Stimulated activated CD4-positive, alpha-beta T cell treated with anti-CD3 and anti-CD28 coated beads, TNF-alpha, amount 100 ng/mL, for 48 hours (primary cell): ENCODE measurements around the gene LCK.

Experiments
- DNase-seq, 3 donors: peaks; one replicate each; pipeline ENCODE4 v3.0.0-alpha.2; 2020; ENCODE audit warnings: low read depth in 3 of 3

LCK gene

DNA sequence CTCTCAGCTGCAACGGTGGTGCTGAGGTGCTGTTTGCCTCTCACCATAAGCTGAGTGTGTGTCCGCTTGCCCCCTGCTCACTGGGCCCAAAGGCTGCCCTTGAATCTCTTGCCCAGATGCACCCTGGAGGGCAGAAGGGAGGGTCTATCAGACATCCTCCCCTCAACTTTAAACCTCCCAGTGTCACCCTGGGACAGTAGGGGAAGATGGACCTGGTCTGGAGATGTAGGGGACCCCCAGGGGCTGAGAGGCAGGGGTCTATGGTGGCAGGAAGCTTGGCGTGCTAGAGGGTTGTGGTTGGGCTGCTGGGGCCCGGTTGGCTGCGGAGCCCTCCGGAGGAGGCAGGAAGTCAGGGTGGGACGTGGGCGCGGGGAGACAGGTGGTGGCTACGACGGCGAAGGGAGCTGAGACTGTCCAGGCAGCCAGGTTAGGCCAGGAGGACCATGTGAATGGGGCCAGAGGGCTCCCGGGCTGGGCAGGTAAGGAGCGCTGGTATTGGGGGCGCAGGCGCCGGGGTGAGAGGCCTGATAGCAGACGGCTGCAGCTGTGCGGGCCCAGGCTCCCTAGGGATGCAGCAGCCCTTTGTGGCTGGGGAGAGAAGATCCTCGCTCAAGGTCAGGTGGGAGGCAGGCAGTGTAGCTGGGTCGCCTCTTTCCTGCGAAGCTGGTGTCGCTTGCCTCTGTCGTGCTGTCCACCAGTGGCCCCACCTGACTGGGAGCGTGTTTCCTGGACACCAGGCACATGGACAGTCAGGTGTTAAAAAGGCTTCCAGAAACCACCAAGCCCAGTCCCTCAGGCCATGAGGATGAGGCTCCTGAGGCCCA, at the start of gene LCK:
TSS of gene LCK (plus strand) at position 373 of the 824 bp plus-strand sequence. CDS start 23,065 bp downstream, outside the sequence.
- DNase-seq: peak in 2 of 3 donors; percentile 53 to 61

DNA sequence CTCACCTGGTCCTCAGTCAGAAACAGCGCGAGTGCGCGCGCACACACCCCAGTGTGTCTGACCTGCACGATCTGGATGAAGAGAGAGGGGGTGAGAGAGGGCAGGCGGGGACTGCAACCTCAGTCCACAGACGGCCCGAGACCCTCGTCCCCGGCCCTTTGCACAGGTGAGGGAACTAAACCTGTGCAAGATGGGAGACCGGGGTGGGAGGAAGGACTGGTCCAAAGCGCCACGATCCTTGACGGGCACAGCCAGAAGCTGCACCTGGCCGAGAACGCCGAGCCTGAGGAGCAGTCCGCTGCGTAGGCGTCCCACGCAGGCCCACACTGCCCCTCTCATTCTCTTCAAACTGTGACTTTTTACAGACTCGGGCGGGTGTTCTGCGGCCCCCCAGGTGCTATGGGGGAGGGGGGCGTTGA, 46.1 kb upstream of the LCK start:
- DNase-seq: no peak

DNA sequence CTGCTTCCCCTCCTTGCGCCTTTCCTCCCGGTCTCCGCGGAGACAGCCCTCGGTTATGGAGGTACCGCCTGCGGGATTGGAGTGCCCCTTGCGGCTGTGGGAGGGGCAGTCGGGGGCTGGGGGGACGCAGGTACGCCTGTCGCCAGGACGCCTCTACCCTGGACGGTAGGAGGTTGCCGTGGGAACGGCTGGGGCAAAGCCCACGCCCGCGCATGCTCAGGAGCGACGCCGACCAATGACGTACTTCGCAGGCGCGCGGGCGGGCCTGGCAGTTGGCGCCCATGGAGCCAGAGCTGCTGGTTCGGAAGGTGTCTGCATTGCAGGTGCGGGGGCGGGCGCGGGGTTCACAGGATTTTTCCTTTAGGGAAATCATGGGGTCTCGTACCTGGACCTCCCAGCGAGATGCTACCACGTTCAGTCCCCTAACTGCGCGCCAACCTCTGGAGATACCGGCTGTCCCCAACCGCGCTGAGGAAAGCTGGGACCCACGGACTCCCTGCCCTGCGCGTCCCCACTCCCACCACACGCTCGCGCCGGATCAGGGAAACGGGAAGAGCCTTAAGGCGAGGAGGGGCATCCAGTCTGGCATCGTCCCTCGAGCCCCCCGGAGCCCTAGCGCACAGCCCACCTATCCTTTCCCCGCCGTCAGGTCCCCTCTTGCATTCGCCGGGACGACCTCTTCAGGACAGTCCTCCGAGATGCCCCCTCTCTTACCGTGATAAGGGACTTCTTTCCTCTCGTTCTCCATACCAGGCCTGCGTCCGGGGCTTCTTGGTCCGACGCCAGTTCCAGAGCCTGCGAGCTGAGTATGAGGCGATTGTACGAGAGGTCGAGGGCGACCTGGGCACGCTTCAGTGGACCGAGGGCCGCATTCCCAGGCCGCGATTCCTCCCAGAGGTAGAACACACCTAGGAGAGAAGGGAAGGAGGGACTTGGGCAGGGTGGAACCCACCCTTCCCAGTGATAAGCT, 45.4 kb upstream of the LCK start, which contains the start of gene IQCC:
TSS of gene IQCC (plus strand) at position 271 of the 970 bp plus-strand sequence. CDS start at position 282, 11 bp downstream.
- DNase-seq: peak; percentile 73 to 87 (median 73)

DNA sequence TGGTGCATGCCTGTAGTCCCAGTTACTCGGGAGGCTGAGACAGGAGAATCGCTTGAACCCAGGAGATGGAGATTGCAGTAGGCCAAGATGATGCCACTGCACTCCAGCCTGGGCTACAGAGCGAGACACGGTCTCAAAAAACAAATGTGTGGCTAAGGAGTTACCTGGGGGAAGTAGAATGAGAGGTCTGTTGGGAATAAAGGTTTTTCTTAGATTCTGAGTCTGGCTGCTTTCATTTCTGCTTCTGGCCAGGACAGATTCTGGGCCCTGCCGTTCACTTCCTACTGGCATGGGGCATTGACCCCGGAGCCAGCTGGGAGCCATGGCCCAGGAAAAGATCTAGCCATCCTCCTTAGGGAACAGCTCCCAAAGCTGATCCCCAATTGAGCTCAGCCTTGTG, 42.6 kb upstream of the LCK start:
- no peak for DNase-seq

DNA sequence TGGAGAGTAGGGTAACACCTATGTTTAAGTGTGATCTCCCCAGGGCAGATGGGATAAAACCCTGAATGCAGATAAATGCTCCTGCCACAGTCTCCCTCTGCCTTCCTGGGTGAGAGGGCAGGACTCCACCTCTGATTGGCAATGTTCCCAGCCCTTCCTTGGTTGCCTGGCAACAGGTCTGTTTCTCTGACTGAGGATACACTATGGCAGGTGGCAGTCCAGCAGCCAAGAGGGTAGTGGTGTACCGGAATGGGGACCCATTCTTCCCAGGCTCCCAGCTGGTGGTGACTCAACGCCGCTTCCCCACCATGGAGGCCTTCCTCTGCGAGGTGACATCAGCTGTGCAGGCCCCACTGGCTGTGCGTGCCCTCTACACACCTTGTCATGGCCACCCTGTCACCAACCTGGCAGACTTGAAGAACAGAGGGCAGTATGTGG, 42.2 kb upstream of the LCK start, which contains the start of gene DCDC2B:
TSS of gene DCDC2B (plus strand) at position 199 of the 438 bp plus-strand sequence. CDS start at position 204, 5 bp downstream.
- no peak for DNase-seq

DNA sequence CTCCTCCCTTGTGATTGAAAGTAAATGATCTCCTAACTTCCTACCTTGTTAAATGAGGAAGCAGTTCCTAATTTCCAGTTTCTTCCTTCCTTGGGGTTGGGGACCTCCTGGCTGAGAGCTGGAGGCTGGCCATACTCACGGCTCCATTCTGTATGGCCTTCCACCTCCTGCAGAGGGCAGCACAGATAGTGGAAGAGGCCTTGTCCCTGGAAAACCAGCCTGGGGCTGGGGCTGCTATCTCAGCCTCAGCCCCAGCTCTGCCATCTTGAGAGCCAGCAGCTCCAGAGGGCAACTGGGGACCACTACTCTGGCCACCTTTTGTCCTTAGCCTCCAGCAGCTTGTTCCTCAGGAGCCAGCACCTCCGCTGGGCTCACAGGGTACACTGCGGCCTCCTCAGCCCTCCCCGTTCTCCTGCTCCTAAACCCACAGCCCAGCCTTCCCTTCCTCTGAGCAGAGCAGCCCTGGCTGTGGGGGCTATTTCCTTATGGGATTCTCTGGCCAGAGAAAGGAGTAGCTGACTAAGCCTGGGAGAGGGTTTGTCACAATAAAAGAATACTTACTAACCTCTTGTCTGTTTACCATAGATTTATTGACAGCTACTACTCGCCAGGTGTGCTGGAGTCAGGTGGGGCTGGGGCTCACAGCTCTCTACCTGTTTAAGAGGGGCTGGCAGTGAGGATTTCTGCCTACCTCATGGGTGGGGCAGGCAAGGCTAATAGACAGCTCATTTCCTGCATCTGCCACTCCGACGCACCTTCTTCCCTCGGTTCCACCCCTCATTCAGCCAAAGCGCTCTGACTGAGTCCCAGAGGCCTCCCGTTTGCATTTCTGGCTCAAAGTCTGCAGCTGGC, 35.2 kb upstream of the LCK start:
- peak in 2 of 3 donors; percentile 32 to 55 for DNase-seq

DNA sequence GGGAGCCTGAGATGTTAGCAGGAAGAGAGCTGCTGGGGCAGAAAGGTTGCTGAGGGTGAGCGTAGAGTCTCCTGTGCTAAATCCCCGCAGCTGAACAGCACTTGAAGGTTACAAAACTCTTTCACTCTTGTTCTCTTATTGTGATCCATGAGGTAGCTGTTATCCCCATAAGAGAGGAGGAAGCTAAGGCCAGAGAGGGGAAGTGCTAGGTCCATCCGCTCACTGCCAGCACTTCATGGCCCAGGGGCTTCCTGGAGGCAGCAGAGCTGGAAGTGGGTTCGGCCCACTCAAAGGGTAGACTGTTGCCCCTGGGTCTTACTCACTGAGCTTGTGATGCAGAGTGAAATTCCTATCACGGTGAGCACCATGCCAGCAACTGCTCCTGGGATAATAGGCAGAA, 34.5 kb upstream of the LCK start:
- DNase-seq: no peak

DNA sequence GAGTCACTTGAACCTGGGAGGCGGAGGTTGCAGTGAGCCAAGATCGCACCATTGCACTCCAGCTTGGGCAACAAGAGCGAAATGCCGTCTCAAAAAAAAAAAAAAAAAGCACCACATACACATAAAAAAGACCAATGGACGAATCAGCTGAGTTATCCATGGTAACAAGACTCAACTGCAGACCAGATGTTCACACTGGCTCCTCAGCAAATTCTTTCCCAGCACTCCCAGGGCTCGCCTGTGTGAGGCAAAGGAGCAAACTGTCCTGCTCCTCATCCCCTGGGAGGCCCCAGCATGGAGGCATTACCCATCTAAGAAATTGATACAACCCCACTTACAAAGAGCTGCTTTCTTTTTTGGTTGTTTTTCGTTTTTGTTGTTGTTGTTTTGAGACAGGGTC, 32.0 kb upstream of the LCK start:
- no peak for DNase-seq

DNA sequence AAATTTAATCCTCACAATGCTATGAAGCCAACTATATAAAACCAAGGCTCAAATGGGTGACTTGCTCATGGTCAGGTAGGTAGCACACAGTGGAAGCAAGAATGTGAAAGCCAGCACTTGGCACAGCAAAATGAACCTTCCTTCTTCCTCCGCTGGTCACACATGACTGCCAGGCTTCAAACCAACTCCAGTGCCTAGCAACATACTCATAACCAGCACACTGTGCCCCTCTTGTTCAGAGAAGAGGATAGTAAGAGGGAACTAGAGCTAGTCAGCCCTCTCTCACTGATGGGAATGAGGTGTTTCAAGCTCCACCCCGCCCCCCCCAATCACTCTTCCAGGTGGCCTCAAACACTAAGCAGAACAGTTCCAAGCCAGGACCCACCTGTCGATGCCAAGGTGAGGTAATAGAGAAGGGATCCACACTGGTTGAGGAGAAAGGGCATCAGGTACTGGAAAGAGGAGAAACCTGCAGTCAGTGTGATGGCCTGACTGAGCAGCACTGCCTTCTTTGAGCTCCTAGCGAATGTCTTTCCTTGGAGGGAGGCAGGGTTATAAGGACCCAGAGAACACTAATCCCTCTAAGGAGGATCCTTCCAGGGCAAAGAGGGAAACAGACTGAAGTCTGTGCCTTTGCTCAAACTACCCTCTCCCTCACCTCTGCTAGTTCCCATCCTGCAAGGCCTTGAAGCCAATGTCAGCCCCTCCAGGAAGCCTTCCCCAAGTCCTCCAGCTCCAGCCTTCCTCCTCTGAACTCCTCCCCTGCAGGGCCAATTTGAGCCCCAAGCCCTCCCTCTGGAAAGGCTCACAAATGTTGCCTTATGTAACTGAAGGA, 30.1 kb upstream of the LCK start:
- no peak for DNase-seq

DNA sequence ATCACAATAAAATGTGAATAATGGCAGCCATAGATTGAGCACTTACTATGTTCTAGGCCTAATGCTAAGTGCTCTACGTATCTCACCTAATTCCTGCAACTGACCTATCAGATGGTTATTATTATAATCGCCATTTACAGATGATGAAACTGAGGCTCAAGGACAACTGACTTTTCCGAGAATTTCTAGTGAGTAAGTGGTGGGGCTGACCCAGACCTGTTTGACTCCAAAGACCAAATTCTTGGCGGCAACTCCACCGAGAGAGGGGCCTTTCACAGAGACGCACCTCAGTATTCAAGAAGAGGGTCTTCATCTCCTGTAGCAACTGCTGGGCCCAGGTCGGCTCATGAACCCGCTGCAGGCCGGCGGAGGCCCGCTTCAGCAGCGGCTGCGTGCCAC, 29.5 kb upstream of the LCK start:
- DNase-seq: no peak

DNA sequence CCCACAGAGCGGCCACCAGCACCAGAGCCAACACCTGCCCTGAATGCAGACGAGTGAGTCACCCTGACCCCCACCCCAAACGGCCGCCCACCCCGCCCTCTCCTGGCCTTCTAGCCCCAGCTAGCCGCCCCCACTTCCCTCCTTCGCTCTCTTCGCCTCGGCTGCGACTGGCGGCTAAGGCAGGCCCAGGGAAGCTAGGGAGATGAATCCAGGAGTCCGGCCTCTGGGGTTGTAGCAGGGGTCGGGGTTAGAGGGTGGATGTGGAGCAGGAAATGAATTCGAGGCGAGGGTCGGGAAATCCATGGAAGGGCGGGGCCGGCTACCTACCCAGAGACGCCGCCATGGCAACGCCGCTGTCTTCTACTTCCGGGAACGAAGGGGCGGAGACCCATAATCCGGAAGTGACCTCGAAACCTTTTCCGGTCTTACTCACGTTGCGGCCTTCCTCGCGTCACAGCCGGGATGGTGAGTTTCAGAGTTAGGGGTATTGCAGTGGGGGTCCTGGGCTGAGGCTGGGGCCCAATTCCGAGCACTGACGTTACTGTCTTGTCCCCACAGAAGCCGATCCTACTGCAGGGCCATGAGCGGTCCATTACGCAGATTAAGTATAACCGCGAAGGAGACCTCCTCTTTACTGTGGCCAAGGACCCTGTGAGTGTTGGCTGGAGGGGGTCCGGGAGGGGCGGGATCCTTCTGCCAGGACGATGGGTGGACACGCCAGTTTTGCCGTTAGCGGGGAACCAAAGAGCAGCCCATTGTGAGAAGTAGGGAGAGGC, 28.9 kb upstream of the LCK start, which contains the start of the genes EIF3I and TMEM234:
TSS of gene EIF3I (plus strand) at position 428 of the 776 bp plus-strand sequence. CDS start at position 463, 35 bp downstream.
TSS of gene TMEM234 (minus strand) at position 374 of the 776 bp plus-strand sequence. CDS start at position 343, 31 bp downstream.
- DNase-seq: peak; percentile 74 to 88 (median 85)

DNA sequence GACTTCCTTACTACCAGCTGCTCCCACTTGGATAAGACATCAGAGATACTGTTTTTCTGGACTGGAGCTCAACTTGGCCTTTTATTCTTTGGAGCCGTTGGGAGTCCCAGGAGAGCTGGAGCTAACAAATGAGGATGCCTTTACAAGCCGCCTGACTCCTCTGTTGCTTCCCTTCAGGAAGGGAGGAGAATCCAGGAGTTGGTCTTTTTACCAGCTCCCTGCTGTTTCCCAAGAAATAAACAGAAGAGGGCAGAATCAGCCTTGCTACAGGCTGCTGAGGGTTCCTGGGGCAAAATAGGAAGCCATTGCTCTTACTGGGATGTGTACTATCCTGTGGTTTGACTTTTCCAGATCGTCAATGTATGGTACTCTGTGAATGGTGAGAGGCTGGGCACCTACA, 27.4 kb upstream of the LCK start:
- no peak for DNase-seq

DNA sequence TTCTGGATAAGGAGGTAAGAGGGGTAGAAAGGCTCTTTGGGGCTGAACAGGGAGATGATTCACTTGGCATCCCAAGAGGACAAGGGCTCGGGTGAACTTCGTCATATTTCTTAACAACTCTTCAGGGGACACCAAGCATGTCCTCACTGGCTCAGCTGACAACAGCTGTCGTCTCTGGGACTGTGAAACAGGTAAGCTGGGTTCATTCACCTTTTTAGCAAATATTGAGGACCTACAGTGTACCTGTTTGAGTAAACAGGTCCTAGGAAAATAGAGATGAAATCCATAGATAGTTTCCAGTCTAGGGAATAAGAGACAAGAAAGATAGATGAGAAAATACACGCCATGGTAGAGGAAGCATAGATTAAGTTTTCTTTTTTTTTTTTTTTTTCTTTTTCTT, 26.8 kb upstream of the LCK start:
- DNase-seq: no peak

DNA sequence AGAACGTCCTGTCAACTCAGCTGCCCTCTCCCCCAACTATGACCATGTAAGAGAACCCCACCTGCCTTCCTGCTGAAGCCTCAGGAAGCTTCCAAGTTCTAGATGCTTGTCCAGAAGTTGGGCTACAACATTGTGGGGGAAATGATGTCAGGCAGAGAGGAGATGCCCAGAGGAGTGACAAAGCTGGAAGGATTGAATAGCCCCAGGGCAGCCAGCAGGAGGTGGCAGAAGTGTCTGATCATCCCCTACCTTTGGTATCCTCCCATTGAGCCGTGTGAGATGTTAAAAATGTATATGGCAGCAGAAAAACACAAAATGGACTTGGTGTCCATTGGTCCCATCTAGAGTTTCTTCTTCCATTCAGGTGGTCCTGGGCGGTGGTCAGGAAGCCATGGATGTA, 22.3 kb upstream of the LCK start:
- DNase-seq: no peak

DNA sequence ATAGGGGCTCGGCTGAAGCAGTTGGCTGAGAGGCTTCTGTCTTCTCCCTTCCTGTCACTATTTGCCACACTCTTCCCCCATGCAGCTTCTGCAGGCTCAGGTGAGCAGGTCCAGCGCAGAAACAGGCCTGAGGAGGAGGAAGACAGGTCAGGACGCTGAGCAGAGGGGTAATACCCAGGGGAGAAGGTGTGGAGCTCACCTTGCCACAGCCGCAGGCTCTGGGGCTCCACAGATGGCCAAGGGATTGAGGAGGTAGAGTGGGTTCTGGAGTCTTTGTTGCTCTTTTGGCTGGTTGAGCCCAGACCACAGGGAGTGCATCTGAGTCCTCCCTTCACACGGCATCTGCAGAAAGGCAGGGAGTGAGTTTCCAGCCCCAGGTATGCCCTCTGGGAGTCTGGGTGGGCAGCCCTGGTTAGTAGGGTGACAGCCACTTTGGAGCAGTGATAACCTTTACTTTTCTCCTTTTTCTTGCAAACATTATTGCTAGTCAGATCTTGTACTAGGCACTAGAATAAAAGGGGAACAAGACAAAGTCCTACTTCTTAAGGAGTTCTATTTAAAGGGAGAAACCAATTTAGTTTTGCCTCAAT, 19.1 kb upstream of the LCK start:
- no peak for DNase-seq

DNA sequence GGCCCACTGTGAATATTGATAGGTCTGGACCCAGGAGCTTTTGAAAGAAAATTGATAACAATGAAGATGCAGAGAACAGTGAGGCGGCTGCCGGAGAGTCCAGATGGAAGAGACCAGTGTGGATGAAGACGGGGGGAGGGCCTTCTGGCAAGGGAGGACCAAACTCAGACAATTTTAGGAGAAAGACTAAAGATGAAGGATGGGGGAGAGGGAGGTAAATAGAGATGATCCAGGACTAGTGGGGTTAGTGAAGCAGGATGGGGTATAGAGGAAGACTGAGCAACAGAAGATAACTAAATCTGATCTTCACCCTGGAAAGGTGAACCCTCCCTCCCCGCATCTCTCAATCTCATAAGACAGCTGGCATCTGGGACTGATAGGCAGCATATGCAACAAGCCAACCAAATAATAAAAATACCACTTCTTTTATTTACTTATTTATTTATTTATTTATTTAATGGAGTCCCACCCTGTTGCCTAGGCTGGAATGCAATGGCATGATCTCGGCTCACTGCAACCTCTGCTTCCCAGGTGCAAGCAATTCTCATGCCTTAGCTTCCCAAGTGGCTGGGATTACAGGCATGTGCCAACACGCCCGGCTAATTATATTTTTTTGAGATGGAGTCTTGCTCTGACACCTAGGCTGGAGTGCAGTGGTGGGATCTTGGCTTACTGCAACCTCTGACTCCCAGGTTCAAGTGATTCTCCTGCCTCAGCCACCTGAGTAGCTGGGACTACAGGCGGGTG, 18.3 kb upstream of the LCK start:
- DNase-seq: no peak

DNA sequence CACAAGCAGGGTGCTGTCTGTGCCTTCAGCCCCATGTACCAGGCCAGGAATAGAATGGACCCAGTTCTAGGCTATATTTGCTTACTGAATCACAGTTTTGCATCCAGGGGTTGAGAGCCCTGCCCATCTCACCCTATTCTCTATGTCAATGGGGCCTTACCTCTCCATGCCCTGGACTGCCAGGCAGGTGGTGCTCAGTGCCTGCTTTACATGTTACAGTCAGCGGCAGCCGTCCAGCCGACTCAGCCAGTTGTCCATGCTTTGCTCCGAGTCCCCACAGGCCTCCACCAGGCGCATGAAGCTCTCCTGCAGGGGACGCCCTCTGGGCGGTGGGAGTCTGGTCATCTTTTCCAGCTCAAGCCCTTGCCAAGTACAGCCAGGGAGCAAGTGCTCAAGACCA, 16.3 kb upstream of the LCK start:
- no peak for DNase-seq

DNA sequence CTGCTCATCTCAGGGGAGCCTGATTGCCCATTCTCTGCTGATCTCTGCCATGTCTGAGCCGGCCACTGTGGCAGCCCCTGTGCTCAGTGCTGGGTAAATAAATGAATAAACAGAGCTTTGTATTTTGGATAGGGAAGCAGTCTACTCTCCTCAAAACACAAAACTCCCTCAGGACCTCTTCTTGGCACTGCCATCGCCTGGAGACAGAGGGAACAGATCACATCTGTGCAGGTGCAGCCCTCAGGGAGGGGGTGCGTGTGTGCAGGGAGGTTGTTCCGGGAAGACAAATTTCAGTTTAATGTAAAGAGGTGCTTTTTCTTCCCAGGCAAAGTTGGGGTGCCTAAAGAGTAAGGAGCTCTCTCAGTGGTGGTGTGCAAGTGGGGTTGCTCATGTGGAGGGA, 11.7 kb upstream of the LCK start:
- DNase-seq: no peak
